Naive B cell (primary cell): ENCODE measurements around the gene SH3TC2. TPM values are rescaled to one million over a fixed set of nuclear protein-coding genes. Genes with fewer than 3 reads are reported as not detected.

ENCODE experiments used
- ATAC-seq, 2 donors: fragments of 150-1000 bp; cut with Tn5 transposase; 2 replicates each; pipeline ENCODE4 v1.10.0; 2021; ENCODE audit warnings: low read depth in 2 of 2, mild to moderate bottlenecking in 2 of 2, moderate library complexity in 2 of 2
- DNase-seq: peaks from one replicate; pipeline ENCODE4 v3.0.0; 2022
- H3K27ac Mint-ChIP-seq, 6 donors: one replicate each; pipeline ENCODE4 v1.8.0; 2020 to 2022; ENCODE audit warnings: mild to moderate bottlenecking in 6 of 6, mixed read lengths in 6 of 6, moderate library complexity in 5 of 6, inconsistent platforms in 2 of 6
- H3K27me3 Mint-ChIP-seq, 3 donors: one replicate each; pipeline ENCODE4 v1.8.0; 2021 to 2022; ENCODE audit warnings: mixed read lengths in 3 of 3, mild to moderate bottlenecking in 1 of 3
- H3K36me3 Mint-ChIP-seq, 2 donors: one replicate each; pipeline ENCODE4 v1.8.0; 2020 to 2022; ENCODE audit warnings: mixed read lengths in 2 of 2, inconsistent platforms in 1 of 2, mild to moderate bottlenecking in 1 of 2
- H3K4me1 Mint-ChIP-seq, 3 donors: one replicate each; pipeline ENCODE4 v1.8.0; 2020 to 2022; ENCODE audit warnings: mixed read lengths in 3 of 3, inconsistent platforms in 1 of 3, mild to moderate bottlenecking in 1 of 3, moderate library complexity in 1 of 3
- H3K4me3 Mint-ChIP-seq, 8 donors: one replicate each; pipeline ENCODE4 v1.8.0; 2020 to 2022; ENCODE audit warnings: mild to moderate bottlenecking in 8 of 8, mixed read lengths in 8 of 8, moderate library complexity in 8 of 8, inconsistent platforms in 2 of 8
- H3K9me3 Mint-ChIP-seq, 7 donors: one replicate each; pipeline ENCODE4 v1.8.0; 2020 to 2022; ENCODE audit warnings: mixed read lengths in 7 of 7, mild to moderate bottlenecking in 5 of 7, inconsistent platforms in 2 of 7, moderate library complexity in 1 of 7
- polyA plus RNA-seq, 6 donors: library from polyadenylated mRNA; unstranded; fragments of 300-500 nt; fragmentation: Illumina TruSeq; gene quantifications; one replicate each; pipeline ENCODE4 v1.2.3, GENCODE V29; 2021; ENCODE audit warnings: low read depth in 6 of 6

The SH3TC2 gene
- polyA plus RNA-seq, 6 donors from 2014 or later: 0.11 TPM; not detected in 5

DNA sequence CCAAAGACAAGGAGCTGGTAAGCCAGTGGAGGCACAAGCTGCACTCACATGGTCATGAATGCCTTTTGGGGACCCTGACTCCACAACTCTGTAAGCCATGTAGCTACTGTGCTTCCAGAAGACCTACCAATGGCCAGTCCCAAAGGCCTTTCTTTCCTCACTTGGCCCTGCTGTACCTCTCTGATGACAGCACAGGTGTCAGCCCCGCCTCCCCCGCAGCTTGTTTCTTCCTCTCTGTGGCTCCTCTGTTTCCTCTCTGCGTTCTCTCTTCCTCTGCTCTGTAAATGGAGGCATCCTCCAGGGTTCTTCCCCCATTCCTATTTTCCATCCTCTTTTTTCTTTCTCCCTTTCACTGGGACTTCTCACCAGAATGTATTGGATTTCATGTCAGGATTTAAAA, 26.7 kb downstream of the SH3TC2 start:
- Mint-ChIP-seq H3K4me1 (no peaks in the 10 kb centered on the region), H3K27ac (peak overlapping the region in 1 of 6 donors; percentile 16), H3K27me3 (peaks cover 10 to 26% (median 13%) of the 10 kb centered on the region in 3 donors), H3K9me3 (no peaks in the 10 kb centered on the region), H3K36me3 (no peaks in the 10 kb centered on the region), H3K4me3 (no peak overlapping the region)
- DNase-seq (no peak), ATAC-seq (no peak)

DNA sequence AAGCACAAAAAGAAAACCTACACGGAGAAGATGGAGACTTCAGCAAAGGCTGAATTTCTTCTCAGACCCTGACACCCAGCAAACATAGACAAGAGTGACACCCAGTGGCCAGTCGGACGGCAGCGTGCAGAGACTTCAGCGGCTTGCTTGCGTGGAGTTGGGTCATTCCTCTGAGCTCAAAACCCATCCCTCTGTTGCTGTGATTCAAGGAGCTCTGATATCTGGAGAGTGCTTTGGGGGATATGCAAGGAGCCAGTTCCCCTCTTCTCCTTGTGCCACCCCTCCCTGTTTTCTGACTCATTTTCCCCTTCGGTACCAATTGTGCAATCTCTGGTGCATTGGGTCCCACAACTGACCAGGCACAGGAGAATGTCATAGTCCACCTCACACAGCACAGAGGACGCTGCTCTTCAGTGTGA, 27.5 kb downstream of the SH3TC2 start:
- H3K4me1 Mint-ChIP-seq: no peaks in the 10 kb centered on the region
- no peak overlapping the region for H3K4me3 Mint-ChIP-seq
- no peak overlapping the region for H3K27ac Mint-ChIP-seq

DNA sequence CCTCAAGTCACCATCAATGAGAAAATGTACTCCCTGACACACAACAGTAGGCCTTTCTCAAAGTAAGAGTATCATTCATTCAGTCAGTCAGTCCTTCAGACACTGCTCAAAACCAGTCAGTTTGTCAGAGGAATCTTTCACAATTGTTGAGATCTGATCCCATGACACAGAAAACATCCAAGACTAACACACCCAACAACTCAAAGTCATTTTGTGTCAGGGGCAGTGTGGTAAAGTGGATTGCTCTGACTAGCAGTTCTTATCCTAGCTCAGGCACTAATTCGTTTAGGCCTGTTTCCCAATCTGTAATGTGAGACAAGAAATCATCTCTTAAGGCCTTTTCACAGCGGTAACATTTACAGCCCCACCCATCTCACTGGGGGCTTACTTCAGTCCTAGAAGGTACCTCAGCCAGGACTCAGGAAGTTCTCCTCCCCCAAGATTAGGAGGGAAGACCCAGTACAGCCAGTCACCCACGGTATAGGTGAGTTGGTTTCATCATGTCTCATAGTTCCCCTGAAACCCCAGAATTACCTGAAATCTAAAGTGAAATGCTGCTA, 31.9 kb downstream of the SH3TC2 start:
- H3K4me1 Mint-ChIP-seq: no peaks in the 10 kb centered on the region
- H3K4me3 Mint-ChIP-seq: no peak overlapping the region
- H3K9me3 Mint-ChIP-seq: no peaks in the 10 kb centered on the region
- no peak for ATAC-seq
- no peak overlapping the region for H3K27ac Mint-ChIP-seq
- H3K27me3 Mint-ChIP-seq: peaks cover 0 to 5% (median 1%) of the 10 kb centered on the region in 3 donors
- no peak for DNase-seq
- no peaks in the 10 kb centered on the region for H3K36me3 Mint-ChIP-seq

More for the DNA sequence above, 27.5 kb downstream of the SH3TC2 start:
- Mint-ChIP-seq H3K9me3 (no peaks in the 10 kb centered on the region), H3K27me3 (peaks cover 10 to 26% (median 13%) of the 10 kb centered on the region in 3 donors), H3K36me3 (no peaks in the 10 kb centered on the region)
- ATAC-seq (peak; percentile 41 to 73), DNase-seq (peak; percentile 50)

DNA sequence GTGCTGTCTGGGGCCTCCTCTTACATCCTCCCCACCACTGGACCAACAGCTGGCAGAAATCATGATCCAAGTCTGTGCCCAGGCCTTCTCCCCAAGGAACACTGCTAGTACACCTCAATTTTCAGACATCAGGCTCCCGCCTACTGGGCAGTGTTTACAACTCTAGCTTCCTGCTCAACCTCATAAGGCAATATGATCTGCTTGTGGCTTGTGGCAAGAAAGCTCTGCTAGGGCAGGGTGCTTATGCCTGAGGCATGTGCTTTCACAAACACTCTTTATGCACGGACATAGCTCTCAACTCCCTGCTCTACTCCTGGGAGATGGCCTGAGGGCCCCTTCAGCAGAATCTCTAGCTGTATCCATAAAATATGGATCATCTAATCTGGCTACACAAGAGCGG, 32.5 kb downstream of the SH3TC2 start:
- ATAC-seq (no peak), DNase-seq (no peak)
- no peaks in the 10 kb centered on the region for H3K36me3 Mint-ChIP-seq
- H3K4me1 Mint-ChIP-seq: no peaks in the 10 kb centered on the region
- peak overlapping the region in 1 of 6 donors; percentile 36 for H3K27ac Mint-ChIP-seq
- no peak overlapping the region for H3K4me3 Mint-ChIP-seq
- no peaks in the 10 kb centered on the region for H3K9me3 Mint-ChIP-seq
- peaks cover 0 to 4% (median under 1%) of the 10 kb centered on the region in 3 donors for H3K27me3 Mint-ChIP-seq

DNA sequence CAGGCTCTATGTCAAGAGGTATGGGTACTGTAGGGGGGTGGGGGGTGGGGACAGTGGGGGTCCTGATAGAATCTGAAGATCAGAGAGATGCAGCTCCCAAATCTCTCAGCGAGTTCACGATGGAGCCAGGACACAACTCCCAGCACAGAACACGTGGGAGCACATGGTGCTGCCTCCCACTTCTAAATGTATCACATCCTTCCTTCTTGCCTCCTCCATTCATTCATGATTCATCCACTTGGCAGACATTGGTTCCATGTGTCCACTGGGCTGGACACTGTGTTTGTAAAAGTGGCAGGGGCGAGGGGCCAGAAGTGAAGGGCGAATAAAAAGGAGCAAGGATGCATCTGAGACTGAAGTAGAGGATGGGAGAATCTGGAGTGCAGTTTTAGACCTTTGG, 33.9 kb downstream of the SH3TC2 start:
- Mint-ChIP-seq H3K27me3 (peaks cover 0 to 10% (median 0%) of the 10 kb centered on the region in 3 donors), H3K27ac (no peak overlapping the region), H3K9me3 (no peaks in the 10 kb centered on the region), H3K4me1 (no peaks in the 10 kb centered on the region), H3K36me3 (no peaks in the 10 kb centered on the region), H3K4me3 (no peak overlapping the region)
- ATAC-seq: no peak
- DNase-seq: no peak

DNA sequence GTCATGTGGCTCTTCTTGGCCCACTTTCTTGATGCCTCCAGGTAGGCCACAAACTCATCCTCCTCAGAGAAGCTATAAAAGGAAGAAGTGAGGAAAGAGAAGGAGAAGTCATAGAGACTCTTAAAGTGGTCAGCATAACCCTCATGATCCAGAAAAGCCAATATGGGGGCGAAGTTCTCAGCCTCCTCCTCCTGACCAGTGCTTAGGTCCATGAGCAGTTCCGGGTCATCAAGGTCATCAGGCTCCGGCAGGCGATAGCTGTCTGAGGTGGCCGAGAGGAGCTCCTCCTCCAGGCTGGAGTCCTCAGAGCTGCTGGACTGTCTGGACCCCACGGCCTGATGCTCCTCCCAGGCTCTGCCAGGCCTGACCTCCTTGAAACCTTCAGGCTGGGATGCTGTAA, 34.7 kb downstream of the SH3TC2 start:
- Mint-ChIP-seq H3K27ac (peak overlapping the region in 1 of 6 donors; percentile 8), H3K9me3 (no peaks in the 10 kb centered on the region)

DNA sequence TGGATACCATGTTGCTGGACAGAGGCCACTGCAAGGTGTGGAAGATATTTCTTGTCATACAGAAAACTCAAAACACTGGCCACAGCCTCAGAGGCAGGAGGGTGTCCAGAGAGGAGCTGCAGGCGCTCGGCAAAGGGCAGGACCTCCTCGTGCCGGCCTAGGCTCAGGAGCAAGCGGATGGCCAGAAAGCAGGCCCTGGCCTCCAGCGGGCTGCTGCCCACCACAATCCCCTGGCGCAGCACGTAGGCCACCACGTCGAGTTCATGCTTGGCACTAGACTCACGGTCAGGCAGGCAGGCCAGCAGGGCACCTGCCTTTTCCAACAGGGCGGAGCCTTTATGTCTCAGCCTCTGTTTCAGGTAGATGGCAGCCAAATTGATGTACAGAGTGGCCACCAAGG, 35.2 kb downstream of the SH3TC2 start:
- Mint-ChIP-seq H3K4me3 (no peak overlapping the region), H3K9me3 (no peaks in the 10 kb centered on the region), H3K36me3 (no peaks in the 10 kb centered on the region), H3K27ac (peak overlapping the region in 1 of 6 donors; percentile 8), H3K27me3 (peaks cover 0 to 10% (median 0%) of the 10 kb centered on the region in 3 donors), H3K4me1 (no peaks in the 10 kb centered on the region)
- ATAC-seq: no peak
- no peak for DNase-seq

More for the DNA sequence above, 34.7 kb downstream of the SH3TC2 start:
- Mint-ChIP-seq H3K27me3 (peaks cover 0 to 10% (median 0%) of the 10 kb centered on the region in 3 donors), H3K4me1 (no peaks in the 10 kb centered on the region), H3K36me3 (no peaks in the 10 kb centered on the region), H3K4me3 (no peak overlapping the region)
- no peak for DNase-seq
- ATAC-seq: no peak

DNA sequence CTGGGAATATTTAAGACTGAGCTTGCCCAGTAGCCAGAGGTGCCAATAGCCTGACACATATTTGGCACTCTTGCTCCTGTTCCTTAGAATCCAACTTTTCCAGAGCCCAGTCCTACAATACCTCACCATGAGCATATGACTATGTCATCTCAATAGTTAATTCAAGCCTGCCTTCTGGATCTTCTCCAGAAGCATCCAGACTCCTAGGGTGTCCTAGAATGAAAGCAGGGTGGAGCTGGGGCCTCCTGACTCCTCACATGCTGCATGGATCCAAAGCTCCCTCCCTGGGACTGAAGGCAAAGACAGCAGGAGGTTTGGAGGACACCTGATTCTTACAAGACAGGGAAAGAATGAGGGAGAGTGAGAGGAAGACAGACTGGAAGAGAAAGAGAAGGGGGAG, 37.9 kb downstream of the SH3TC2 start:
- ATAC-seq: no peak
- no peaks in the 10 kb centered on the region for H3K36me3 Mint-ChIP-seq

DNA sequence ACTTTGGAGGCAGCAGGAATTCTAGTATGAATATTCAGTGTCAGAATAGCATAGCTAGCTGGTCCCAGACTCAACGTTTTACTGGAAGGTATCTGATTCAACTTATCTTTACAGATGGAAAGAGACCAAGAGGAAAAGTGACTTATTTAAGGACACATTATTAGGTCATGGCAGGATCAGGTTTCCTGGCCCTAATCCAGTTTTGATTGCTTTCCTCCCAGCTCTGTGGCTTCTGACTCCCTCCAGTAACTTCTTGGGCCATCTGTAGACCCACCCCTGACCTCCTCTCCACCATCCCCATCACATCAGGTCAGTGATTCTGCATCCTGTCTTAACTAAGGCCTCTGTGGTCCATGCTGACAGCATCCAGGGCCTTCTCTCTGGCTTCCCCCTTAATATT, 38.4 kb downstream of the SH3TC2 start:
- Mint-ChIP-seq H3K27ac (peak overlapping the region in 1 of 6 donors; percentile 67), H3K36me3 (no peaks in the 10 kb centered on the region)

More for the DNA sequence above, 37.9 kb downstream of the SH3TC2 start:
- H3K4me3 Mint-ChIP-seq: no peak overlapping the region
- peaks cover 0 to 10% (median 0%) of the 10 kb centered on the region in 3 donors for H3K27me3 Mint-ChIP-seq
- H3K9me3 Mint-ChIP-seq: peaks cover 0 to 6% (median 0%) of the 10 kb centered on the region in 7 donors
- no peaks in the 10 kb centered on the region for H3K4me1 Mint-ChIP-seq
- no peak overlapping the region for H3K27ac Mint-ChIP-seq
- no peak for DNase-seq

DNA sequence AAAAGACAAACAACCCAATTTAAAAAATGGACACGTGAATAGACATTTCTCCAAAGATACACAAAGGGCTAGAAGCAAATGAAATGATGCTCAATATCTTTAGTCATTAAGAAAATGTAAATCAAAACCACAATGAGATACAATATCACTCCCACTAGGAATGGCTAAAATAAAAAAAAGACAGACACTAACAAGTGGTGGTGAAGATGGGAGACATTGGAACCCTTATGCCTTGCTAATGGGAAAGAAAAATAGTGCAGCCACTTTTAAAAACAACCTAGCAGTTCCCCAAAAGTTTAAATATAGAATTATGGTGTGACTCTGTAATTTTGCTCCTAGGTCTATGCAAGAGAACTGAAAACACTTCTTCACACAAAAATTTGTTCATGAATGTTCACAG, 40.7 kb downstream of the SH3TC2 start:
- no peak for DNase-seq
- peaks cover 0 to 6% (median 0%) of the 10 kb centered on the region in 7 donors for H3K9me3 Mint-ChIP-seq
- no peaks in the 10 kb centered on the region for H3K36me3 Mint-ChIP-seq
- peaks cover 5 to 23% (median 6%) of the 10 kb centered on the region in 3 donors for H3K27me3 Mint-ChIP-seq
- ATAC-seq: no peak
- no peaks in the 10 kb centered on the region for H3K4me1 Mint-ChIP-seq
- H3K27ac Mint-ChIP-seq: no peak overlapping the region
- no peak overlapping the region for H3K4me3 Mint-ChIP-seq

More for the DNA sequence above, 38.4 kb downstream of the SH3TC2 start:
- Mint-ChIP-seq H3K4me3 (no peak overlapping the region), H3K27me3 (peaks cover 0 to 10% (median 0%) of the 10 kb centered on the region in 3 donors), H3K9me3 (peaks cover 0 to 6% (median 0%) of the 10 kb centered on the region in 7 donors), H3K4me1 (no peaks in the 10 kb centered on the region)
- ATAC-seq (no peak), DNase-seq (no peak)

DNA sequence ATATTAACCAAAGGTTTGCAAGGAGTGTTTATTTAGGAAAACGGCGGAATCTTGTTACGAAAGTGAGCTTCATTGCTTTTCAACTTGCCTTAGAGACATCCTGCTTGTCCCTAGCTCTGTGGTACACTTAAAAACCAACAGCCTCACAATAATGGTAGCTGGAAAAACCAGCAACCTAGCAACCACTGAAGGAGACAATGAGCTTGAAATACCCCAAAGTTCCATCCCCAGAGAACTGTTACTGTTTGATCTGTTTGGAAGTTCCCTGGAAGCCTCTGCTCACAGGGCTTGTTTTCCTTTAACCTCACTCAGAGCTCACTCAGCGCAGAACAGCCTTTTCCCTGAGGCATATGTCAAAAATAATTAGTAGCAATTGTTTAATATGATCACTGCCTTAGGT, 43.2 kb downstream of the SH3TC2 start:
- Mint-ChIP-seq H3K4me1 (no peaks in the 10 kb centered on the region), H3K9me3 (peaks cover 0 to 6% (median 0%) of the 10 kb centered on the region in 7 donors), H3K4me3 (no peak overlapping the region), H3K27me3 (peaks cover 5 to 22% (median 6%) of the 10 kb centered on the region in 3 donors), H3K36me3 (no peaks in the 10 kb centered on the region), H3K27ac (no peak overlapping the region)
- DNase-seq (no peak), ATAC-seq (no peak)

DNA sequence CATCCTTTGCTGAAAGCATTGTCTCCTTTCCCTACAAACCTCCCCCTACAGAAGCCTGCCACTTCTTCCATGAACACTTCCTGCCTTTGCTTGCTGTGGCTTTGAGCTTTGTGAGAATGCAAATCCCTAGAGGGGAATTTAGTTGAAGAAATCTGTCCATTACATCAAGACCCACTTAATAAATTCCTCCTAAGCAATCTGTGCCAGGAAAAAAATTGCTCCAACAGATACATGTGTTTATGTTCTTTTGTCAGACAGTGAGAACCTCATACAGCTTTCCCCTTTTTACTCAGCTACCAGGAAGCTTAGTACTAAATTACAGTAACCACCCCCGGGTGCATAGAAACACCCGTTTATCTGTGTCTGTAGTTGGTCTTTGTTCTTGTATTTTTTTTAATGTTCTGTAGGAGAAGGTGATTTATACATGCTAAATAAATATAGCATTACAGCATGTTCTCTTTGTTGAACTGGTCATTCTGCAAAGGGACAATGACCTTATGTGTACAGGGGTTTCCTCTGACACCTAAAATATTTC, 43.9 kb downstream of the SH3TC2 start:
- H3K9me3 Mint-ChIP-seq: peaks cover 0 to 6% (median 0%) of the 10 kb centered on the region in 7 donors
- H3K36me3 Mint-ChIP-seq: no peaks in the 10 kb centered on the region
- H3K27ac Mint-ChIP-seq: peak overlapping the region in 1 of 6 donors; percentile 26
- ATAC-seq (no peak), DNase-seq (no peak)
- H3K4me3 Mint-ChIP-seq: no peak overlapping the region
- no peaks in the 10 kb centered on the region for H3K4me1 Mint-ChIP-seq
- peaks cover 5 to 20% (median 6%) of the 10 kb centered on the region in 3 donors for H3K27me3 Mint-ChIP-seq

DNA sequence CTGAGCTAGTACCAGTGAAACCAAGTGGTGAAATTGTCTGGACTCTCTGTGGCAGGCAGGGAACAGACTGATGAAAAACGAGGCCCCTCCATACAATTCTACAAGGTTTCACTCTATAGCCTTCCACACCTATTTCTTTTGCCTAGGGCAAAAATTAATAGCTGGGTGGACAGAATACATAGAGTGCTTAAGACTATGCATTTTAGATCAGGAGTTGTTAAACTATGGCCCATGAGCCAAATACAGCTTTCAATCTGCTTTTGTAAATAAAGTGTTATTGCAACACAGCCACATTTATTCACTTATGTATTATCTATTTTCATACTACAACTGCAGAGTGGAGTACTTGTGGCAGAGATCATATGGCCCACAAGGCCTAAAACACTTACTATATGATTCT, 45.2 kb downstream of the SH3TC2 start:
- ATAC-seq: no peak
- no peak overlapping the region for H3K27ac Mint-ChIP-seq
- no peak for DNase-seq
- no peaks in the 10 kb centered on the region for H3K4me1 Mint-ChIP-seq
- H3K4me3 Mint-ChIP-seq: no peak overlapping the region
- H3K27me3 Mint-ChIP-seq: peaks cover 5 to 20% (median 6%) of the 10 kb centered on the region in 3 donors
- peaks cover 0 to 6% (median 0%) of the 10 kb centered on the region in 7 donors for H3K9me3 Mint-ChIP-seq
- no peaks in the 10 kb centered on the region for H3K36me3 Mint-ChIP-seq

DNA sequence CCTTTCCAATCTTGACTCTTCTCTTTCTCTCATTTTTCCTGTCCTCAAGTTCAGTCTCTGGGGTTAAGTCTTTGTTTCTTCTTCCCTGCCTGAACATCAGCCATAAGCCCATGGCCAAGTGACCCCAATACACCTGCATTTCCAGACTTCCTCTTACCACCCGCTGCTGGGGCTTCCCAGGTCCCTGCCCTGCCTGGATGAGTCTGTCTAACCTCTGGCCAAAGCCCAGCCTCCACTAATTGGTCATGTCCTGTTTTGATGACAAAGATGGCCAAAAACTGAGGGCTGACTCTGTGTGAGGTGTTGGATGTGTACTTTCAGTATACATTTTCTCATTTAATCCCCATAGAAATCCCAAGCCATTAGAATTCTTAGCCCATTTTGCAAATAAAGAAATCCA, 47.3 kb downstream of the SH3TC2 start:
- Mint-ChIP-seq H3K27me3 (peaks cover 5 to 20% (median 6%) of the 10 kb centered on the region in 3 donors), H3K27ac (no peak overlapping the region), H3K9me3 (peaks cover 0 to 2% (median 0%) of the 10 kb centered on the region in 7 donors), H3K4me1 (no peaks in the 10 kb centered on the region), H3K36me3 (no peaks in the 10 kb centered on the region), H3K4me3 (no peak overlapping the region)
- no peak for DNase-seq
- ATAC-seq: no peak
